ENCODE measurements around the gene DUSP19. TPM values are rescaled to one million over a fixed set of nuclear protein-coding genes. Genes with fewer than 3 reads are reported as not detected.
A peak's percentile ranks its signal among the peaks of the same experiment; 100 is the strongest.

The DUSP19 gene
- total and polyA plus RNA-seq, 10 of the 15 experiments (the other 5 are each of a cell fraction or from before 2014, with no cell fraction given): 0.16 to 1.7 (median 0.57) TPM

- 0 out of 2 replicates have a peak, but pooled peaks have one; percentile 28 for TF ChIP-seq ASH2L (IDR thresholded peaks at IDR 0.05; ENCODE audit: borderline replicate concordance, low read depth)
- TF ChIP-seq SIX5 (IDR thresholded peaks at IDR 0.05; ENCODE audit: low read depth, low read length, severe bottlenecking): no peak
- TF ChIP-seq MXI1 (IDR thresholded peaks at IDR 0.05; ENCODE audit: low read depth, low read length): 0 out of 2 replicates have a peak, but pooled peaks have one; percentile 28
- H3K9me3 ChIP-seq (replicated peaks; ENCODE audit: control insufficient read depth, insufficient read depth, low read length): no peaks in the 10 kb centered on the region
- BruUV-seq (replicated peaks): no TSS peak
- FAIRE-seq (peak; percentile 57), ATAC-seq (peak; percentile 58), DNase-seq (ENCODE audit: low read depth, low spot score) (no peak)
- H3K4me1 ChIP-seq (ENCODE audit: control insufficient read depth, insufficient read depth, low read length): no peaks in the 10 kb centered on the region
- ChIA-PET POLR2A (interaction anchor here (1.7 kb wide), 1 partner anchor 46 kb away, joined by 4 read pairs; no protein-coding TSS in a partner anchor), CTCF (interaction anchor here (0.5 to 1.6 kb wide), 8 partner anchors 10 to 99 kb away, joined by 3 to 6 read pairs (median 4); partner anchors contain the start of gene NUP35), SMC1A (ENCODE audit: uncharacterized antibody, unreplicated experiment) (interaction anchor here (1.0 to 2.6 kb wide), 9 partner anchors 10 to 838 kb away, joined by 3 to 11 read pairs (median 4); no protein-coding TSS in a partner anchor), RAD21 (ENCODE audit: unreplicated experiment) (interaction anchor here (0.9 kb wide), 1 partner anchor 13 kb away, joined by 3 read pairs; no protein-coding TSS in a partner anchor)
- no peaks in the 10 kb centered on the region for H4K20me1 ChIP-seq (ENCODE audit: control insufficient read depth, insufficient read depth)
- no peaks in the 10 kb centered on the region for H3K36me3 ChIP-seq (ENCODE audit: control insufficient read depth in 2 of 2, insufficient read depth in 2 of 2, low read length in 1 of 2)
- WGBS (ENCODE audit: insufficient coverage, insufficient replicate concordance, low lambda C conversion rate, missing lambda C conversion rate): 30% methylated on average over 13 of the region's 13 CpGs
- H3K27me3 ChIP-seq (replicated peaks in 1 of 2; ENCODE audit: control insufficient read depth in 2 of 2, insufficient read depth in 2 of 2, low read length in 1 of 2): no peaks in the 10 kb centered on the region; a peak in 2 of 4 replicates
- no peak overlapping the region for H3K27ac ChIP-seq (ENCODE audit: control insufficient read depth, insufficient read depth)
- peak overlapping the region; percentile 82 for H3K4me3 ChIP-seq
- H3K79me2 ChIP-seq (ENCODE audit: control insufficient read depth, insufficient read depth, low read length): no peaks in the 10 kb centered on the region
- H3K4me2 ChIP-seq (ENCODE audit: control insufficient read depth, insufficient read depth): peak overlapping the region; percentile 86
- intact Hi-C loops (cut with micrococcal nuclease; ENCODE audit: unreplicated experiment): no loop called here
- peak overlapping the region; percentile 87 for H2AFZ ChIP-seq (ENCODE audit: control insufficient read depth, low read depth, low read length)
- in situ Hi-C loops (cut with MboI): no loop called here
- peak overlapping the region; percentile 57; the same call in 1 of the 2 replicates for H3K9ac ChIP-seq (ENCODE audit: control insufficient read depth, insufficient read depth, low read length)
Measured at GRCh38 chr2:183079139-183079775, 710 bp downstream of the DUSP19 start.

GRCh38 chr2:183081911-183082310 is 3.4 kb downstream of the DUSP19 start:
- Histone ChIP-seq H3K36me3 (ENCODE audit: control insufficient read depth in 2 of 2, insufficient read depth in 2 of 2, low read length in 1 of 2) (no peaks in the 10 kb centered on the region), H3K79me2 (ENCODE audit: control insufficient read depth, insufficient read depth, low read length) (no peaks in the 10 kb centered on the region), H3K27me3 (replicated peaks in 1 of 2; ENCODE audit: control insufficient read depth in 2 of 2, insufficient read depth in 2 of 2, low read length in 1 of 2) (no peaks in the 10 kb centered on the region; a peak in 2 of 4 replicates), H3K9me3 (replicated peaks; ENCODE audit: control insufficient read depth, insufficient read depth, low read length) (no peaks in the 10 kb centered on the region), H3K4me2 (ENCODE audit: control insufficient read depth, insufficient read depth) (no peak overlapping the region), H2AFZ (ENCODE audit: control insufficient read depth, low read depth, low read length) (no peak overlapping the region), H3K9ac (ENCODE audit: control insufficient read depth, insufficient read depth, low read length) (no peak overlapping the region), H4K20me1 (ENCODE audit: control insufficient read depth, insufficient read depth) (no peaks in the 10 kb centered on the region), H3K4me3 (no peak overlapping the region), H3K27ac (ENCODE audit: control insufficient read depth, insufficient read depth) (no peak overlapping the region), H3K4me1 (ENCODE audit: control insufficient read depth, insufficient read depth, low read length) (no peaks in the 10 kb centered on the region)
- no peak for ATAC-seq
- SMC1A ChIA-PET (ENCODE audit: uncharacterized antibody, unreplicated experiment): interaction anchor here (0.9 kb wide), 1 partner anchor 28 kb away, joined by 3 read pairs; no protein-coding TSS in a partner anchor
- POLR2A ChIA-PET: interaction anchor here (0.5 kb wide), 1 partner anchor 24 kb away, joined by 4 read pairs; no protein-coding TSS in a partner anchor
- CTCF ChIA-PET: interaction anchor here (1.3 kb wide), 1 partner anchor 11 kb away, joined by 4 read pairs; no protein-coding TSS in a partner anchor
- no TSS peak for BruUV-seq (replicated peaks)
- intact Hi-C loops (cut with micrococcal nuclease; ENCODE audit: unreplicated experiment) (no loop called here), in situ Hi-C loops (cut with MboI) (no loop called here)
- RAD21 ChIA-PET (ENCODE audit: unreplicated experiment): no interaction called here
- TF ChIP-seq SMARCA5 (IDR thresholded peaks at IDR 0.05) (no peak), PAX8 (IDR thresholded peaks at IDR 0.05) (no peak), ZNF274 (IDR thresholded peaks at IDR 0.05; ENCODE audit: insufficient read depth, insufficient read length) (no peak), GABPA (IDR thresholded peaks at IDR 0.05; ENCODE audit: low read depth) (no peak), POLR2AphosphoS5 (IDR thresholded peaks at IDR 0.05; ENCODE audit: low read length) (no peak), LARP7 (IDR thresholded peaks at IDR 0.05) (no peak), SRF (IDR thresholded peaks at IDR 0.05; ENCODE audit: low read depth in 2 of 2, low read length in 2 of 2) (no peak), MEF2B (IDR thresholded peaks at IDR 0.05; ENCODE audit: partially characterized antibody, poor library complexity, severe bottlenecking) (no peak), EED (IDR thresholded peaks at IDR 0.05; ENCODE audit: low read depth) (no peak)
- WGBS (ENCODE audit: insufficient coverage, insufficient replicate concordance, low lambda C conversion rate, missing lambda C conversion rate): 87% methylated on average over 1 of the region's 1 CpG
- DNase-seq (ENCODE audit: low read depth, low spot score): no peak
- no peak for FAIRE-seq
